SK-N-SH (cell line): Measurements from ENCODE around the gene SLC16A13.

Experiments
- CTCF ChIP-seq: fragments of 200-600 bp; sonication (generic); IDR thresholded peaks from 2 replicates; pipeline ENCODE4 v1.6.1; 2017; ENCODE audit warnings: antibody characterized with exemption, mild to moderate bottlenecking, moderate library complexity
- EP300 ChIP-seq, 2 experiments: IDR thresholded peaks; 2 replicates each; pipeline versions ENCODE4 v1.4.0 to v1.6.1; 2012; ENCODE audit warnings: borderline replicate concordance in 1 of 2, low read depth in 1 of 2, low read length in 1 of 2
- EZH2phosphoT487 ChIP-seq: fragments of 200-600 bp; sonication (generic); IDR thresholded peaks from 2 replicates; pipeline ENCODE4 v1.6.1; 2017; ENCODE audit warnings: low read depth, mixed run types, mild to moderate bottlenecking, antibody characterized with exemption, moderate library complexity, borderline replicate concordance
- FOXJ3 ChIP-seq: sonication (generic); formaldehyde crosslinking; IDR thresholded peaks from 2 replicates; pipeline ENCODE4 v1.5.1; 2020; ENCODE audit warnings: mild to moderate bottlenecking, missing genetic modification reagents
- GABPA ChIP-seq: IDR thresholded peaks from 2 replicates; pipeline ENCODE4 v1.4.0; 2012; ENCODE audit warnings: low read depth, mild to moderate bottlenecking
- IRF3 ChIP-seq: fragments of 150-350 bp; IDR thresholded peaks from 2 replicates; pipeline ENCODE4 v1.6.1; 2016; ENCODE audit warnings: mild to moderate bottlenecking, low read depth, low read length
- JUND ChIP-seq: IDR thresholded peaks from 2 replicates; pipeline ENCODE4 v1.4.0; 2012
- MXI1 ChIP-seq: IDR thresholded peaks from 2 replicates; pipeline ENCODE4 v1.6.1; 2012; ENCODE audit warnings: mild to moderate bottlenecking, low read depth, low read length, improper control_type of control experiment
- PBX3 ChIP-seq: IDR thresholded peaks from 2 replicates; pipeline ENCODE4; 2012
- POLR2AphosphoS5 ChIP-seq: IDR thresholded peaks from 2 replicates; pipeline ENCODE4 v1.6.1; 2012; ENCODE audit warnings: low read depth, low read length
- REST ChIP-seq: IDR thresholded peaks from 2 replicates; pipeline ENCODE4 v1.6.1; 2012; ENCODE audit warnings: mild to moderate bottlenecking, low read depth, low read length, moderate library complexity
- TF ChIP-seq, protein P1 (sequence below): fragments of 150-350 bp; IDR thresholded peaks from 2 replicates; pipeline ENCODE4 v1.6.1; 2017; ENCODE audit warnings: antibody characterized with exemption, low read length, low read depth, borderline replicate concordance

- no peak for TF ChIP-seq POLR2AphosphoS5
- TF ChIP-seq, protein P1, sequence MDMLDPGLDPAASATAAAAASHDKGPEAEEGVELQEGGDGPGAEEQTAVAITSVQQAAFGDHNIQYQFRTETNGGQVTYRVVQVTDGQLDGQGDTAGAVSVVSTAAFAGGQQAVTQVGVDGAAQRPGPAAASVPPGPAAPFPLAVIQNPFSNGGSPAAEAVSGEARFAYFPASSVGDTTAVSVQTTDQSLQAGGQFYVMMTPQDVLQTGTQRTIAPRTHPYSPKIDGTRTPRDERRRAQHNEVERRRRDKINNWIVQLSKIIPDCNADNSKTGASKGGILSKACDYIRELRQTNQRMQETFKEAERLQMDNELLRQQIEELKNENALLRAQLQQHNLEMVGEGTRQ = no peak
- TF ChIP-seq MXI1 = no peak
- TF ChIP-seq CTCF = no peak
- TF ChIP-seq FOXJ3 (CRISPR knock-in tag) = no peak
- no peak for TF ChIP-seq EP300 (IDR thresholded peaks at IDR 0.05; ENCODE audit: borderline replicate concordance in 1 of 2, low read depth in 1 of 2, low read length in 1 of 2)
- TF ChIP-seq EZH2phosphoT487 = no peak
- no peak for TF ChIP-seq JUND
- no peak for TF ChIP-seq PBX3
- TF ChIP-seq GABPA = no peak
- no peak for TF ChIP-seq IRF3
- TF ChIP-seq REST = no peak
Observed at GRCh38 chr17:7043497-7044198, 7.8 kb downstream of the SLC16A13 start, which contains the start of gene SLC16A11.
